Measurements from ENCODE around the gene FAM180A. TPM values are rescaled to one million over a fixed set of nuclear protein-coding genes. Genes with fewer than 3 reads are reported as not detected.
"Not testable (repeated sequence)": the region's sequence is repeated elsewhere in the genome, so short reads cannot be mapped to it uniquely, and the experiment has no call there.

FAM180A gene
- polyA plus RNA-seq, 1 donor from 2014 or later = not detected

- Histone ChIP-seq H4K20me1 (ENCODE audit: insufficient read depth) (no peaks in the 10 kb centered on the region), H3K27me3 (ENCODE audit: insufficient read depth, low read depth, low read length) (no peaks in the 10 kb centered on the region), H2AFZ (ENCODE audit: low read depth, low read length) (no peak overlapping the region), H3K9me3 (ENCODE audit: low read length) (no peaks in the 10 kb centered on the region), H3K4me2 (ENCODE audit: low read length) (no peak overlapping the region), H3K79me2 (replicated peaks; ENCODE audit: insufficient read depth, low read length) (no peaks in the 10 kb centered on the region), H3K9me2 (ENCODE audit: insufficient read depth, low read length) (no peaks in the 10 kb centered on the region), H3K4me3 (ENCODE audit: low read length) (no peak overlapping the region), H3K9ac (ENCODE audit: low read length) (no peak overlapping the region), H3F3A (ENCODE audit: insufficient read depth, low read length, poor library complexity, severe bottlenecking) (no peaks in the 10 kb centered on the region), H3K27ac (ENCODE audit: low read length) (no peak overlapping the region), H3K36me3 (ENCODE audit: insufficient read depth, low read length) (no peaks in the 10 kb centered on the region)
- TF ChIP-seq TAF1 (IDR thresholded peaks at IDR 0.05; ENCODE audit: low read depth) (no peak), POLR2AphosphoS5 (IDR thresholded peaks at IDR 0.05) (no peak), MXI1 (conservative IDR thresholded peaks at IDR 0.05; ENCODE audit: poor library complexity, severe bottlenecking) (no peak), EP300 (conservative IDR thresholded peaks at IDR 0.05; ENCODE audit: poor library complexity, severe bottlenecking) (no peak), RAD21 (conservative IDR thresholded peaks at IDR 0.05) (no peak), CTCF (IDR thresholded peaks at IDR 0.05; ENCODE audit: poor library complexity, severe bottlenecking) (no peak), EZH2 (IDR thresholded peaks at IDR 0.05; ENCODE audit: borderline replicate concordance, insufficient read depth, low read length, poor library complexity, severe bottlenecking) (no peak), SMC3 (conservative IDR thresholded peaks at IDR 0.05; ENCODE audit: poor library complexity) (no peak)
- TF ChIP-seq, protein P1, sequence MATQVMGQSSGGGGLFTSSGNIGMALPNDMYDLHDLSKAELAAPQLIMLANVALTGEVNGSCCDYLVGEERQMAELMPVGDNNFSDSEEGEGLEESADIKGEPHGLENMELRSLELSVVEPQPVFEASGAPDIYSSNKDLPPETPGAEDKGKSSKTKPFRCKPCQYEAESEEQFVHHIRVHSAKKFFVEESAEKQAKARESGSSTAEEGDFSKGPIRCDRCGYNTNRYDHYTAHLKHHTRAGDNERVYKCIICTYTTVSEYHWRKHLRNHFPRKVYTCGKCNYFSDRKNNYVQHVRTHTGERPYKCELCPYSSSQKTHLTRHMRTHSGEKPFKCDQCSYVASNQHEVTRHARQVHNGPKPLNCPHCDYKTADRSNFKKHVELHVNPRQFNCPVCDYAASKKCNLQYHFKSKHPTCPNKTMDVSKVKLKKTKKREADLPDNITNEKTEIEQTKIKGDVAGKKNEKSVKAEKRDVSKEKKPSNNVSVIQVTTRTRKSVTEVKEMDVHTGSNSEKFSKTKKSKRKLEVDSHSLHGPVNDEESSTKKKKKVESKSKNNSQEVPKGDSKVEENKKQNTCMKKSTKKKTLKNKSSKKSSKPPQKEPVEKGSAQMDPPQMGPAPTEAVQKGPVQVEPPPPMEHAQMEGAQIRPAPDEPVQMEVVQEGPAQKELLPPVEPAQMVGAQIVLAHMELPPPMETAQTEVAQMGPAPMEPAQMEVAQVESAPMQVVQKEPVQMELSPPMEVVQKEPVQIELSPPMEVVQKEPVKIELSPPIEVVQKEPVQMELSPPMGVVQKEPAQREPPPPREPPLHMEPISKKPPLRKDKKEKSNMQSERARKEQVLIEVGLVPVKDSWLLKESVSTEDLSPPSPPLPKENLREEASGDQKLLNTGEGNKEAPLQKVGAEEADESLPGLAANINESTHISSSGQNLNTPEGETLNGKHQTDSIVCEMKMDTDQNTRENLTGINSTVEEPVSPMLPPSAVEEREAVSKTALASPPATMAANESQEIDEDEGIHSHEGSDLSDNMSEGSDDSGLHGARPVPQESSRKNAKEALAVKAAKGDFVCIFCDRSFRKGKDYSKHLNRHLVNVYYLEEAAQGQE (IDR thresholded peaks at IDR 0.05; ENCODE audit: borderline replicate concordance) = no peak
Observed at GRCh38 chr7:135740889-135741288, 7.7 kb downstream of the FAM180A start.

- not testable (repeated sequence) for H2AFZ ChIP-seq (ENCODE audit: low read depth, low read length); H3K27me3 ChIP-seq (ENCODE audit: insufficient read depth, low read depth, low read length); H3K79me2 ChIP-seq (replicated peaks; ENCODE audit: insufficient read depth, low read length)
Observed at GRCh38 chr7:135737306-135737647, 11.3 kb downstream of the FAM180A start.

More at GRCh38 chr7:135737306-135737647, 11.3 kb downstream of the FAM180A start:
- not testable (repeated sequence) for H3K9me2 ChIP-seq (ENCODE audit: insufficient read depth, low read length); H3F3A ChIP-seq (ENCODE audit: insufficient read depth, low read length, poor library complexity, severe bottlenecking); H3K9me3 ChIP-seq (ENCODE audit: low read length); H3K9ac ChIP-seq (ENCODE audit: low read length); H3K27ac ChIP-seq (ENCODE audit: low read length); H4K20me1 ChIP-seq (ENCODE audit: insufficient read depth); H3K4me3 ChIP-seq (ENCODE audit: low read length); H3K4me2 ChIP-seq (ENCODE audit: low read length); H3K36me3 ChIP-seq (ENCODE audit: insufficient read depth, low read length)
